Dermis blood vessel endothelial cell (primary cell): ENCODE measurements around the gene ERMP1. TPM values are rescaled to one million over a fixed set of nuclear protein-coding genes. Genes with fewer than 3 reads are reported as not detected.
A peak's percentile ranks its signal among the peaks of the same experiment; 100 is the strongest.
"Not testable (repeated sequence)": the region's sequence is repeated elsewhere in the genome, so short reads cannot be mapped to it uniquely, and the experiment has no call there.

ENCODE experiments used
- DNase-seq: peaks from one replicate; pipeline ENCODE4 v3.0.0; 2010
- total RNA-seq: library from RNA; depleted of rRNA; stranded (reverse); fragments of >200 nt; gene quantifications from 2 replicates; pipeline ENCODE4 v1.2.3, GENCODE V29; 2014

Gene ERMP1
- total RNA-seq, 1 donor from 2014 or later: 36.6 TPM

DNA sequence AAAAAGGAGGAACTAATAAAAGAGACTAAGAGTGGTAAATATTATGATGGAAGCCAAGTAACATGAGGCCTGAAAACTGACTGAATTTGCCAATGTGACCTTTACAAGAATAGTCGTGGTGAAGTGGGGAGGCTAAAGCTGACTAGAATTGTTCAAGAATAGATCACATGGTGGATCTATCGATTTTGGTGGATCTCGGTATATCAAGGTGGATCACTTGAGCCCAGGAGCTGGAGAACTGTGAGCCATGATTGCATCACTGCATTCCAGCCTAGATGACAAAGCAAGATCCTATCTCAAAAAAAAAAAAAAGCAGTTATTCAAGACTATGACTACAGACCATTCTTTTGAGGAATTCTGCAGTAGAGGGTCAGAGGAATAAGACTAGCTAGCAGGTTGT lies 15.1 kb downstream of the ERMP1 start:
- DNase-seq: peak; percentile 40

GRCh38 chr9:5815461-5815860 lies 17.5 kb downstream of the ERMP1 start:
- DNase-seq: no peak

- no peak for DNase-seq
Measured at GRCh38 chr9:5813824-5814223, 19.1 kb downstream of the ERMP1 start.

DNA sequence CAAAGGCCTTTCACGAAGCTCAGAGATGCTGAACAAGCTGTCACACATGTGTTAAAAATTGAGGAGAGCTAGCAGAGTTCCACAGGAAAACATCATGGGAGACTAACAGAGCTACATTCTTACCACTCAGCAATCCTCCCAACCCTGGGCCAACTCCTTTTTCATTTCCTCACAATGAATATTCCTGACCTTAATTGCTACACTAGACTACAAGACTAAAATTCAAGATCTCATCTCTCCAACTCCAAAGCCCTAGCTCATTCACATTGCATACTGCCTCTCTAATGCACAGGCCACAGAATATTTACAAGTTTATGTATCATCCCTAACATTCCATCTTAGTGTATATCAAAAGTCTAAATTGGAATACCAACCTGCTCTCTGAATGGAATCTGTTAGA lies 21.2 kb downstream of the ERMP1 start:
- DNase-seq: no peak

DNA sequence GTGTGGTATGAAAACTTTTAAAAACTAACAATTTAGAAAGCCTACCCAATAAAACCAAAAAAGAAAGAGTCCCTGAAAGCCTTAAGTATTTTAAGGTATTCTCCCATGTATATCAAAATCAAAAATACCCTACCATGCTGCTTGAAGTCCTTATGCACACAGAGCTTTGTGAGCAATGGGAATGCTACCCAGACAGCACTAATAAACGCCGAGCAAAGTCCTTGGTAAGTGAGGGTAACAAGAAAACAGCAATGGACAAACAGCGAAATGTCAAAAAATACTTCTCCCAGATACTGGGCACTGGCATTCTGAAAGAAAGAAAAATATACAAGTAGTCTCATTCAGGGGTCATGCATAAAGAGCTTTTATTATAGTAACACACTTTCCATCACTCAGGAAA lies 27.4 kb downstream of the ERMP1 start:
- DNase-seq: no peak

- DNase-seq: no peak
Measured at GRCh38 chr9:5801739-5802113, 31.2 kb downstream of the ERMP1 start.

GRCh38 chr9:5800969-5801738 lies 31.8 kb downstream of the ERMP1 start:
- DNase-seq: peak; percentile 55

DNA sequence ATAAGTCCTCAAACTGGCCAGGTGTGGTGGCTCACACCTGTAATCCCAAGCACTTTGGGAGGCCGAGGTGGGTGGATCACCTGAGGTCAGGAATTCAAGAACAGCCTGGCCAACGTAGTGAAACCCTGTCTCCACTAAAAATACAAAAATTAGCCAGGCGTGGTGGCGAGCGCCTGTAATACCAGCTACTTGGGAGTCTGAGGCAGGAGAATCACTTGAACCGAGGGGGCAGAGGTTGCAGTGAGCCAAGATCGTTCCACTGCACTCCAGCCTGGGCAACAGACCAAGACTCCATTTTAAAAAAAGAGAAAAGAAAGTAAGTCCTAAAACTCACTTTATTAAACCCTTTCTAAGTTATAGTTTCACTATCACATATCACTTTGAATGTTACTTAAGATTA lies 32.5 kb downstream of the ERMP1 start:
- DNase-seq: not testable (repeated sequence)

DNA sequence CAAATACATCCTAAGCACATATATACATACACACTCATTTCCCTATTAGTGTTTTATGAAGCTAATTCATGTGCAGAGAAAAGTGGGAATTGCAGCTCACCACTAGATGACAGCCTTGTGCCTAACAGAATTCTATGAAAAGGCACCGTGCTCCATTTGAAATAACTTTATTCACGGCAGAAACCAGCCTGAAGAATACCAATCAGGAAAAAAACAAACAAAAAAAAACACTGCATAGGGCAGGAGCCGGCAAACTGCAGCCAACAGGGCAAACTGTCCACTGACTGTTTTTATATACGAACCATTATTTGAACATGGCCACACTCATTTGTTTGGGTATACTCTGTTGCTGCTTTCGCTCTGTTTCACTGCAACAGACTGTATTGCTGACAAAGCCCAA lies 33.6 kb downstream of the ERMP1 start:
- DNase-seq: peak; percentile 80

- DNase-seq: no peak
Measured at GRCh38 chr9:5798581-5798980, 34.3 kb downstream of the ERMP1 start.

GRCh38 chr9:5796298-5796697 lies 36.6 kb downstream of the ERMP1 start:
- DNase-seq: no peak

DNA sequence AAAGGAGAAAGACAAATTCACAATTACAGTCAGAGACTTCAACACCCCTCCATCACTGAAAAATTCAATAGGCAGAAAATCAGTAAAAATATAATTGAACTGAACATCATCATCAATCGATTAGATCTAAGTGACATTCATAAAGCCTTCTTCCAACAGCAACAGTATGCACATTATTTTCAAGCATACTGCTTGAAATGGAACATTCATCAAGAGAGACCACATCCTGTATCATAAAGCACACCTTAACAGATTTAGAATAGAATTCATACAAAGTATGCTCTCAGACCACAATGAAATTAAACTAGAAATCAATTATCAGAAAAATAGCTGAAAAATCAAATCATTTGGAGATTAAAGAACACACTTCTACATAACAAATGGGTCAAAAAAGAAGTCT lies 39.1 kb downstream of the ERMP1 start:
- DNase-seq: no peak

- DNase-seq: no peak
Measured at GRCh38 chr9:5791870-5792269, 41.0 kb downstream of the ERMP1 start.

GRCh38 chr9:5790923-5791322 lies 42.0 kb downstream of the ERMP1 start:
- peak; percentile 19 for DNase-seq

GRCh38 chr9:5789489-5789888 lies 43.4 kb downstream of the ERMP1 start:
- no peak for DNase-seq

DNA sequence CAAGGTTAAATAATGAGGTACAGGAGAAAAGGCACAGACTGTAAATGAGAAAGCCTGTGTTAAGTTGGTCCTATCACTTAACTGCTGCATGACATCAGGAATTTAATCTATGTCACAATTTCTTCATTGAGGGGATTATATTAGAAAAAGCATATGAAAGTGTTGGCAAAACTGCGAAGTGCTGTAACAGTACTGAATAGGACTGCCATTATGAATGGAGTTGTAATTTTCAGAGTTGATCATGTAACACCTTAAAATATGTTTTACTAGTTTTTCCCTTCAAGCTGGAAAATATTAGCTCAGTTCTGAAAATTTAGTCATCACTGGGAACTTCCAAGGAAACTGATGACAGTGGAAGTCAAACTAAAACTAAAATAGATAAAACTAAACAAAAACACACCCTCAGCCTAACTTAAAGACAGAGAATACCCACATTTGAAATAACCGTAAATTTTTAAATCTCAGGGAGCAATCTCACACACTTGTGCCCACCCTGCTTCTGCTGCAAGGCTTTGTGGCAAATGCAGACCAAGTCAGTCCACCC lies 45.1 kb downstream of the ERMP1 start:
- DNase-seq: no peak

DNA sequence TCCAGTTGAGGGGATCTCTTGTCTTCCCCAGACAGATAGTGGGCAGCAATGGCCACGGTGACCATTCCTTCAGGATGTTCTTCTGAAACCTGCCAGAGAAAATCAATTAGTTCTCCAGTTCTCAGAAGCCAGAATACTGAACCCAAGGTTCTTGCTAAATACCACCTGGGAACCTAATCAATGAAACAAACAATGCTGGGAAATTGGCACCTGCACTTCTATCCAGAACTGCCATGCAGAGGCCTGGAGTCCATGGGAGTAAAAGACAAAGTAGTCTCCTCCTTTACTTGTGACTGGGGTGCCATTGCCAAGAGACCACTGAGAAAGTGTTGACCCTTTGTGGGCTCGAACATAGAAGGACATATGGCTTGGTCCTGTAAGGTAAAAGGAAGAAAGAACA lies 45.7 kb downstream of the ERMP1 start:
- no peak for DNase-seq

DNA sequence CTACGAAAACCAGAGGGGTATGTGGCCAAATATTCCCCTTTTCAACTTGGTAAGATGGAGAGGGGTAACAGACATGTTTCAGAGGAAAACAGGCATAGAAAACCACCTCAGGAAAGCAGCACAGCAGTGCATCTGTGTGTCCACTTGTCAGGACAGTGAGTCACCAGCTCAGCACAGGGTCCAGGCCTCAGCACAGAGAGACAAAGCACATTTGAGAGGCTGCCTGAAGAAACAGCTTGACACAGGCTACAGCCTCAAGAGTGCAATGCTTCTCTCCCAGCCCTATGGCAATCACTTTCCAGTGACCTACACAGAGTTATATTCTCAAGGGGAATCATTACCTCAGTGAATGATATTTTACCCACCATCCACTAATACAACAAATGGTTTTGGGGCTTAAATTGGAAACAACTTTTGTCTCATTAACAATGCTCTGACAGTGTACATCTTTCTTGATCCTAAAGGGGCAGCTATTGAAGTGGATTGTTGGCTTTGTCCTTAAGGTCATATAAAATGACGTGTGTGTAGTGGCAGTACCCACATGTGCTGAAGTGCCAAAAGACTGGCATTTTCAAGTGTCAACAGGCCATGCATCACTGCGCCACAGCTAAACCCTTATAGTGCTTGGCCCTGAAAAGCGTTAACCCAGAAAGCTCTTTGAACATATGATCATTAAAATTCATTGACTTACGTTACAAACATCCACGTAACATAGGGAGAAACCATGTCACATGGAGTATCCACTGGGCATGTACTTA lies 46.4 kb downstream of the ERMP1 start:
- peak; percentile 73 for DNase-seq

DNA sequence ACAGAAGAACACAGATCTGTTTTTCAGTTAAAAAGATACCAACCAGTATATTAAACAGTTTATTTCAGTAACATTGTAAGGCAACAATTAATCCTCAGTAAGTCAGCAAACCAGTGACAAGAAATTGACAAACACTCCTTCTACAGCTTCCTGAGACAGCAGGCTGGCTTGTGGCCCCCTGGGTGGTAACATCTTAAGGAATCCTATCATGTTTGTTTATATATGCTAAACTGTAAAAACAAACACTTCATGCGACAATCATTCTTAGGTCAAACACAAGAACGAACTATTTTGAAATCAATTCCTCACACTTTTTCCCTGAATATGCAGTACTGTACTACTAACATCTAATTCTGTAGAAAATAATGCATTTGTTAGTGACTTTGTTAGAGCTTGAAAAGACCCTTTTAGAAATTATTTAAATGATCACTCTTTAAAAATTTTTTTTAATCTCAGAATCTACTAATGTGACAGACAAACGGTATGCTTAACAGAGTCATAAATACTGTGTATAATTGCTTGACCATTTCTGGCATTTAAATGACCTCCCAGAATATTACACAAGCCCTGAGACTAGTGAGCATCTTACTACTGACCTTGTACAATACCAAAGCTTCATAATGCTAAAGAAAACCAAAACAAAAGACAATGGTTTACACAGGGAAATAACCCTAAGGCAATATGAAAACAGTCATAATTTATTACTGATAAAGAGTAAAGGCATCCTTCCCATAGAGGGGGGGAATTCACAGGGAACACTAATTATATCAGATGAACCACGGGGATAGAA lies 48.2 kb downstream of the ERMP1 start:
- no peak for DNase-seq

- no peak for DNase-seq
Measured at GRCh38 chr9:5783982-5784381, 48.9 kb downstream of the ERMP1 start.

- DNase-seq: not testable (repeated sequence)
Measured at GRCh38 chr9:5783420-5783819, 49.5 kb downstream of the ERMP1 start.

DNA sequence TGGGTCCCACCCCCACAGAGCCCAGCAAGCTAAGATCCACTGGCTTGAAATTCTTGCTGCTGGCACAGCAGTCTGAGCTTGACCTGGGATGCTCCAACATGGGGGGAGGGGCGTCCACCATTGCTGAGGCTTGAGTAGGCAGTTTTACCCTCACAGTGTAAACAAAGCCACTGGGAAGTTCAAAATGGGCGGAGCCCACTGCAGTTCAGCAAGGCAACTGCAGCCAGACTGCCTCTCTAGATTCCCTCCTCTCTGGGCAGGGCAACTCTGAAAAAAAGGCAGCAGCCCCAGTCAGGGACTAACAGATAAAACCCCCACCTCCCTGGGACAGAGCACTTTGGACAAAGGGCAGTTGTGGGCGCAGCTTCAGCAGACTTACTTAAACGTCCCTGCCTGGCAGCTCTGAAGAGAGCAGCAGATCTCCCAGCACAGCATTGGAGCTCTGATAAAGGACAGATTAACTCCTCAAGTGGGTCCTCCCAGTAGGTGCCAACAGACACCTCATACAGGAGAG lies 53.2 kb downstream of the ERMP1 start:
- not testable (repeated sequence) for DNase-seq

- DNase-seq: no peak
Measured at GRCh38 chr9:5778805-5779204, 54.1 kb downstream of the ERMP1 start.
